Heart left ventricle (tissue), 16 donors: ENCODE measurements around the gene KANK4. TPM values are rescaled to one million over a fixed set of nuclear protein-coding genes. Genes with fewer than 3 reads are reported as not detected.

Experiments used
- ATAC-seq, 4 donors: fragments of 200-7000 bp; cut with Tn5 transposase; one replicate each; pipeline ENCODE4 v1.9.1; 2020 to 2022; ENCODE audit warnings: moderate library complexity in 4 of 4, mild to moderate bottlenecking in 3 of 4, moderate number of reproducible peaks in 1 of 4
- DNase-seq, 5 donors: peaks; one replicate each; pipeline ENCODE4 v3.0.0-alpha.2; 2020
- H3K27ac ChIP-seq, 12 donors: fragments of 200-600 bp; sonication (generic) in 4 of 12; one replicate each; pipeline versions ENCODE4 v1.5.0 to v1.8.0; 2016 to 2022; ENCODE audit warnings: mild to moderate bottlenecking in 2 of 12
- H3K27me3 ChIP-seq, 9 donors: fragments of 200-600 bp; sonication (generic) in 2 of 9; one replicate each; pipeline versions ENCODE4 v1.5.1 to v1.8.0; 2016 to 2022; ENCODE audit warnings: mild to moderate bottlenecking in 3 of 9
- H3K36me3 ChIP-seq, 9 donors: fragments of 200-600 bp; sonication (generic) in 2 of 9; one replicate each; pipeline versions ENCODE4 v1.5.0 to v1.8.0; 2018 to 2022; ENCODE audit warnings: mild to moderate bottlenecking in 2 of 9
- H3K4me1 ChIP-seq, 12 donors: fragments of 200-600 bp; sonication (generic) in 4 of 12; one replicate each; pipeline versions ENCODE4 v1.5.0 to v1.8.0; 2016 to 2022; ENCODE audit warnings: mild to moderate bottlenecking in 3 of 12
- H3K4me3 ChIP-seq, 12 donors: fragments of 200-600 bp; sonication (generic) in 4 of 12; one replicate each; pipeline versions ENCODE4 v1.5.0 to v1.8.0; 2017 to 2022; ENCODE audit warnings: mild to moderate bottlenecking in 9 of 12, moderate library complexity in 4 of 12
- H3K9me3 ChIP-seq, 12 donors: fragments of 200-600 bp; sonication (generic) in 4 of 12; one replicate each; pipeline versions ENCODE4 v1.5.0 to v1.8.0; 2016 to 2022; ENCODE audit warnings: mild to moderate bottlenecking in 1 of 12
- POLR2A ChIP-seq, 2 donors: fragments of 450-650 bp; IDR thresholded peaks; one replicate each; pipeline ENCODE4 v1.6.1; 2017; ENCODE audit warnings: antibody characterized with exemption in 2 of 2, mild to moderate bottlenecking in 2 of 2, moderate library complexity in 2 of 2
- WGBS, 4 donors: extraction: QIAGEN DNeasy Blood & Tissue Kit in 2 of 4; methylation state at CpG; one replicate each; pipeline versions ENCODE4 v1.1.5 to v1.1.7; 2013 to 2018; 5-methylcytosine and 5-hydroxymethylcytosine counted together
- intact Hi-C, 10 donors: fragments of 100-400 bp; cut with DNase I; formaldehyde crosslinking; loops; one replicate each; pipeline versions ENCODE4 v1.11.1 to v1.14.2; 2022
- polyA plus RNA-seq, 2 donors: library from polyadenylated mRNA; stranded (reverse); fragments of 200-250 nt; gene quantifications; one replicate each; pipeline ENCODE4 v1.2.3, GENCODE V29; 2013
- total RNA-seq, 9 donors: library from RNA; depleted of rRNA in 2 of 9; stranded (reverse); fragments of >200 nt in 2 of 9; fragmentation: NEBNext Ultra II Directional in 3 of 9; extraction: Animal tissue kit (Norgen Biotek cat#: 25700) in 3 of 9; gene quantifications; one replicate each; pipeline versions ENCODE4 v1.1.0 to v1.2.4, GENCODE V29; 2016 to 2023
- TF ChIP-seq, protein P1 (sequence below), 12 donors: fragments of 200-600 bp; sonication (generic) in 4 of 12; IDR thresholded peaks; one replicate each; pipeline versions ENCODE4 v1.5.0 to v1.8.0; 2018 to 2022; ENCODE audit warnings: antibody characterized with exemption in 12 of 12, mild to moderate bottlenecking in 5 of 12
- donor health status: ischemic (EF 13 %, LVEDD 7.1; RV severe dilation, severe dysfunction).
- donor health status: healthy with polysubstance abuse.
- donor health status: DM: no; HTN: yes; CAD: no.
- donor health status: DM: no; HTN: no; CAD: no.
- donor health status: ischemic (EF 25% LVEDD 6.9; RV normal size, moderate dysfunction).
- donor health status: ischemic (EF 25% LVEDD 5.7; RV mildly dilated, moderate dysfunction).
- donor health status: healthy.
- donor health status: DM: yes; HTN: yes; CAD: no.
- donor health status: ischemic (EF 35%, LVEDD 5.7; RV mildly dilated, moderate dysfunction).
- donor health status: nonischemic (EF 11% LVEDD 7.7; RV severe dilation, severe dysfunction).
- donor health status: DM: yes; HTN: yes; CAD: no.
- donor health status: PGD.
- donor health status: ischemic (EF 29% LVEDD 5.4; RV normal size, mild dysfunction).
- donor health status: nonischemic (EF 23%, LVEDD 6.1; RV moderate dilation, normal function).

Gene KANK4
- total and polyA plus RNA-seq, 11 donors = 0.05 to 4.3 (median 0.15) TPM; not detected in 1

DNA sequence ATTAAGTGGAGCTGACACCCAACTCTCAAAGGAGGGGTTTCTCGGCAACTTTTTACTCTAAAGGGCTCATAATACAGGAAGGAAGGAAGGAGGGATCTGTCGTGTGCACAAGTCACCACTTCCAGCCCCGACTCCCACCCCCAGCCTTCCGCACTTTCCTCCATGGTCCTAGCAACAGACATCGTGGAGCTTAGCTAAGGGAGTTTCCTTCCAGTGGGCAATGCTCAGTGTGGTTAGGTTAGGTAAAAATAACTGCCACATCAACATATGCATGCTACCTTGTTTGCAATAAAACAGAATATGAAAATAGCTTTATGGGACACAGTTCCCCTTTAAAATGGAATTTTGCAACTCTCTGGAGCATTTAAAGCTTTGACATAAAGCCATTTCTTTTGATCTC, 35.2 kb downstream of the KANK4 start:
- H3K27me3 ChIP-seq = peaks cover 0 to 30% (median 0%) of the 10 kb centered on the region in 9 donors
- H3K4me3 ChIP-seq = no peak overlapping the region
- 53 to 75% (median 60%) methylated on average over 5 of the region's 5 CpGs for WGBS, 4 donors
- ATAC-seq (no peak), DNase-seq (no peak)
- TF ChIP-seq POLR2A (IDR thresholded peaks at IDR 0.05) = no peak
- TF ChIP-seq, protein P1, sequence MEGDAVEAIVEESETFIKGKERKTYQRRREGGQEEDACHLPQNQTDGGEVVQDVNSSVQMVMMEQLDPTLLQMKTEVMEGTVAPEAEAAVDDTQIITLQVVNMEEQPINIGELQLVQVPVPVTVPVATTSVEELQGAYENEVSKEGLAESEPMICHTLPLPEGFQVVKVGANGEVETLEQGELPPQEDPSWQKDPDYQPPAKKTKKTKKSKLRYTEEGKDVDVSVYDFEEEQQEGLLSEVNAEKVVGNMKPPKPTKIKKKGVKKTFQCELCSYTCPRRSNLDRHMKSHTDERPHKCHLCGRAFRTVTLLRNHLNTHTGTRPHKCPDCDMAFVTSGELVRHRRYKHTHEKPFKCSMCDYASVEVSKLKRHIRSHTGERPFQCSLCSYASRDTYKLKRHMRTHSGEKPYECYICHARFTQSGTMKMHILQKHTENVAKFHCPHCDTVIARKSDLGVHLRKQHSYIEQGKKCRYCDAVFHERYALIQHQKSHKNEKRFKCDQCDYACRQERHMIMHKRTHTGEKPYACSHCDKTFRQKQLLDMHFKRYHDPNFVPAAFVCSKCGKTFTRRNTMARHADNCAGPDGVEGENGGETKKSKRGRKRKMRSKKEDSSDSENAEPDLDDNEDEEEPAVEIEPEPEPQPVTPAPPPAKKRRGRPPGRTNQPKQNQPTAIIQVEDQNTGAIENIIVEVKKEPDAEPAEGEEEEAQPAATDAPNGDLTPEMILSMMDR (IDR thresholded peaks at IDR 0.05) = no peak
- H3K36me3 ChIP-seq = no peaks in the 10 kb centered on the region
- H3K27ac ChIP-seq = no peak overlapping the region
- peaks cover 0 to 7% (median 0%) of the 10 kb centered on the region in 12 donors for H3K9me3 ChIP-seq
- H3K4me1 ChIP-seq = peaks cover 0 to 17% (median 0%) of the 10 kb centered on the region in 12 donors
- intact Hi-C loops = loop anchor here in 1 of 10 donors (10.0 kb wide), 1 partner anchor 51 kb away; no protein-coding TSS in a partner anchor

DNA sequence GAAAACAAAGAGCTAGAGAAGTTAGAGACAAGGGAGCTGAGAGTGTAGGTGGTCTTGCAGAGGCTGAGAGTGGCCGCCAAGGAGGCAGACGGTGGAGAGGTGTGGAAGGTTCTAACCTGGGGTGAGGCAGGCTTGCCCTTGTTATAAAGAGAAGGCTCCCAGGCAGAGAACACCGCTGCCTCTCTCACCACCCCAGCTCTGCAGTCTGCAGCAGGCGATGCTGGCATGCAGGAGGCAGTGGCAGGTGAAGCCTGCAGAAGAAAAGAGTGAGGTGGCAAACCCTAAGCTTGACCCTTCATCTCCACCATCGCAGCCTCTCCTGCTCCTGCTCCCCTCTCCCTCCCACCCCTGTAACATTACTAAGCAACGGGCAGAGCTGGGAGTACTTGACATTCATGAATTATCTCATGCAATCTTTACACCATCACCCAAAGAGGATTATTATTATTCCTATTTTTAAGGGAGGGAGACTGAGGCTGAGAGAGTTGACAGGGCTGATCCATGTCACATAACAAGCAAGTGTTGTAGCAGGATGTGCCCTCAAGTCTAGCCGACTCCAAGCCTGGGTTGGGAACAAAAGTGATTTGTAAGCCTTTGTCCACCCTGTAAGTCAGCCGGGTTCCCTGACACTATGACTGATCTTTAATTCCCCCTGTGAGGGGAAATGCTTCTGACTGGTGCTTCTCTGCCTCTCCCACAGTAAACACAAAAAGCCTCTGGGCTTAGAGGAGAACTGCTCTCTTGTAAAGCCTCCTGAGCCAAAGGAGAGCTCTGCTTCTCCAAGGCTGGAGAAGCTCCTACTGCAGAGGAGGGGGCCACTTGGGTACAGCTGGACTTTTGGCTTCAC, 36.1 kb downstream of the KANK4 start:
- peaks cover 0 to 17% (median 0%) of the 10 kb centered on the region in 12 donors for H3K4me1 ChIP-seq
- intact Hi-C loops = loop anchor here in 1 of 10 donors (10.0 kb wide), 1 partner anchor 52 kb away; no protein-coding TSS in a partner anchor
- H3K36me3 ChIP-seq = no peaks in the 10 kb centered on the region
- H3K27me3 ChIP-seq = peaks cover 0 to 30% (median 0%) of the 10 kb centered on the region in 9 donors
- TF ChIP-seq POLR2A (IDR thresholded peaks at IDR 0.05) = no peak
- TF ChIP-seq, protein P1 (IDR thresholded peaks at IDR 0.05) = no peak
- ATAC-seq = no peak
- WGBS, 4 donors = 78 to 85% (median 81%) methylated on average over 8 of the region's 8 CpGs
- DNase-seq = no peak
- H3K4me3 ChIP-seq = no peak overlapping the region
- H3K9me3 ChIP-seq = peaks cover 0 to 7% (median 0%) of the 10 kb centered on the region in 12 donors
- no peak overlapping the region for H3K27ac ChIP-seq

DNA sequence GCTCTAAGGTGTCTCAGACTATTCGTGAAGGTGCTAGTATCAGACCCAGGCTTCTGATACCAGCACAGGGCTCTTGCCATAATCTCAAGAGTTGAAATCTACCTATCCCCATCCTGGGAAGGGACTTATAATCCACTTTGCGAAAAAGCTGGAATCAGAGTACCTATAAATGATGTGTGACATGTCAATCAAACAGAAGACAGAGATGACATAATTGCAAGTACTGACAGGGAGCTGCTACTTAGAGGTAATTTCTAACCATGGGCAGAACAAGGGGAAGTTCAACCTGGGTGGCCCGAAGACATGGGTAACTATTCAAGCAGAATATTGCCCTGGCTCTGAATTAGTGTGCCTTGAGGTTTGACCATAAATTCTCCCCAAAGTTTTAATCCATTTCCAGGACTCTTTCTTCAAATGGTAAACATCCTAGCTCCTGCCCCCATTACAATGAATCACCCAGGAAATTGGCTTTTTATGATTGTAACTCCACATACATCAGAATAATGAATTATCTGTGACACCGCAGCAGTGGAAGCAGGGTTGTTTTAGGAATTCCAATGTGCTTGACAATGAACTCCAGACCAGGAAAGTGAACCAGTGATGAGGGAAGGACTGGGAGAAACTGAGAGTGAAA, 37.2 kb downstream of the KANK4 start:
- TF ChIP-seq, protein P1 (IDR thresholded peaks at IDR 0.05) = no peak
- TF ChIP-seq POLR2A (IDR thresholded peaks at IDR 0.05) = no peak
- ATAC-seq (no peak), DNase-seq (no peak)
- no peak overlapping the region for H3K4me3 ChIP-seq
- H3K36me3 ChIP-seq = no peaks in the 10 kb centered on the region
- peaks cover 0 to 25% (median 0%) of the 10 kb centered on the region in 9 donors for H3K27me3 ChIP-seq
- 95 to 98% (median 96%) methylated on average over 4 of the region's 4 CpGs for WGBS, 4 donors
- H3K4me1 ChIP-seq = peaks cover 0 to 14% (median 0%) of the 10 kb centered on the region in 12 donors
- H3K9me3 ChIP-seq = peaks cover 0 to 15% (median 1%) of the 10 kb centered on the region in 12 donors
- no peak overlapping the region for H3K27ac ChIP-seq
- intact Hi-C loops = loop anchor here in 1 of 10 donors (10.0 kb wide), 1 partner anchor 53 kb away; no protein-coding TSS in a partner anchor
